HepG2 (cell line): Measurements from ENCODE around the gene SOCS1. TPM values are rescaled to one million over a fixed set of nuclear protein-coding genes. Genes with fewer than 3 reads are reported as not detected.

Source experiments
- ESRRA ChIP-seq: sonication (generic); formaldehyde crosslinking; IDR thresholded peaks from 2 replicates; pipeline ENCODE4 v1.5.1; 2020; ENCODE audit warnings: mild to moderate bottlenecking, low read depth, missing genetic modification reagents
- FOXC1 ChIP-seq: sonication (generic); formaldehyde crosslinking; IDR thresholded peaks from 2 replicates; pipeline ENCODE4 v1.8.0; 2022; ENCODE audit warnings: mild to moderate bottlenecking, missing genetic modification reagents, borderline replicate concordance
- GTF2F1 ChIP-seq: fragments of 150-350 bp; IDR thresholded peaks from 2 replicates; pipeline ENCODE4 v1.6.1; 2014; ENCODE audit warnings: low read length
- HOMEZ ChIP-seq: IDR thresholded peaks from 2 replicates; pipeline ENCODE4 v1.6.1; 2016; ENCODE audit warnings: low read depth
- MXI1 ChIP-seq: IDR thresholded peaks from 3 replicates; pipeline ENCODE4 v1.6.1; 2012; ENCODE audit warnings: low read depth, low read length, inconsistent platforms, borderline replicate concordance
- ZFP37 ChIP-seq: sonication (generic); formaldehyde crosslinking; IDR thresholded peaks from 2 replicates; pipeline ENCODE4 v1.4.0; 2020; ENCODE audit warnings: missing genetic modification reagents, borderline replicate concordance
- ZNF136 ChIP-seq: sonication (generic); formaldehyde crosslinking; IDR thresholded peaks from 2 replicates; pipeline ENCODE4 v1.8.1; 2022; ENCODE audit warnings: low read depth, mild to moderate bottlenecking, moderate library complexity, missing genetic modification reagents
- ZNF264 ChIP-seq: sonication (generic); formaldehyde crosslinking; IDR thresholded peaks from 2 replicates; pipeline ENCODE4 v1.4.0; 2020; ENCODE audit warnings: missing genetic modification reagents
- ZNF329 ChIP-seq: sonication (generic); formaldehyde crosslinking; IDR thresholded peaks from 2 replicates; pipeline ENCODE4 v1.9.0; 2021; ENCODE audit warnings: low read depth, mild to moderate bottlenecking, missing genetic modification reagents
- ZNF343 ChIP-seq: sonication (generic); formaldehyde crosslinking; IDR thresholded peaks from 2 replicates; pipeline ENCODE4 v1.4.0; 2020; ENCODE audit warnings: mild to moderate bottlenecking, missing genetic modification reagents
- ZNF672 ChIP-seq: sonication (generic); formaldehyde crosslinking; IDR thresholded peaks from 2 replicates; pipeline ENCODE4 v1.8.1; 2022; ENCODE audit warnings: missing genetic modification reagents
- ZNF709 ChIP-seq: sonication (generic); formaldehyde crosslinking; IDR thresholded peaks from 2 replicates; pipeline ENCODE4 v1.5.0; 2020; ENCODE audit warnings: mild to moderate bottlenecking, missing genetic modification reagents
- polyA plus RNA-seq, 8 experiments: library from polyadenylated mRNA; depleted of rRNA in 3 of 8; stranded (reverse) in 7 of 8; unstranded in 1 of 8; fragments of >200 nt; fragmentation: Illumina TruSeq in 4 of 8; extraction: Trizol in 4 of 8; gene quantifications; 2 replicates each; pipeline versions ENCODE4 v1.2.1 to v1.2.3, GENCODE V29; 2011 to 2016; ENCODE audit warnings: low read depth in 4 of 8, missing spikeins in 1 of 8, mixed read lengths in 1 of 8; ENCODE audit not compliant: insufficient read depth in 1 of 8
- total RNA-seq, 5 experiments: library from RNA; depleted of rRNA; stranded (reverse); fragments of >200 nt; fragmentation: Illumina TruSeq; extraction: Trizol; gene quantifications; 2 replicates each; pipeline ENCODE4 v1.2.3, GENCODE V29; 2016; ENCODE audit warnings: low read depth in 1 of 5
- TF ChIP-seq, protein P1 (sequence below): sonication (generic); formaldehyde crosslinking; IDR thresholded peaks from 2 replicates; pipeline ENCODE4 v1.5.0; 2020; ENCODE audit warnings: mild to moderate bottlenecking, missing genetic modification reagents, moderate library complexity
- TF ChIP-seq, protein P2 (sequence below), 2 experiments: sonication (generic) in 1 of 2; formaldehyde crosslinking in 1 of 2; IDR thresholded peaks; 2 replicates each; pipeline versions ENCODE4 v1.4.0 to v1.6.1; 2016 to 2020; ENCODE audit warnings: borderline replicate concordance in 1 of 2, low read depth in 1 of 2, mild to moderate bottlenecking in 1 of 2, missing genetic modification reagents in 1 of 2
- TF ChIP-seq, protein P3 (sequence below): sonication (generic); formaldehyde crosslinking; IDR thresholded peaks from 2 replicates; pipeline ENCODE4 v1.4.0; 2020; ENCODE audit warnings: missing genetic modification reagents, borderline replicate concordance

The SOCS1 gene
- total and polyA plus RNA-seq, 2 of the 13 experiments (the other 11 are each of a cell fraction or from before 2014, with no cell fraction given) = 5.3 to 6.3 TPM

GRCh38 chr16:11259655-11260595 lies 3.9 kb upstream of the SOCS1 start (continued):
- TF ChIP-seq, protein P1, sequence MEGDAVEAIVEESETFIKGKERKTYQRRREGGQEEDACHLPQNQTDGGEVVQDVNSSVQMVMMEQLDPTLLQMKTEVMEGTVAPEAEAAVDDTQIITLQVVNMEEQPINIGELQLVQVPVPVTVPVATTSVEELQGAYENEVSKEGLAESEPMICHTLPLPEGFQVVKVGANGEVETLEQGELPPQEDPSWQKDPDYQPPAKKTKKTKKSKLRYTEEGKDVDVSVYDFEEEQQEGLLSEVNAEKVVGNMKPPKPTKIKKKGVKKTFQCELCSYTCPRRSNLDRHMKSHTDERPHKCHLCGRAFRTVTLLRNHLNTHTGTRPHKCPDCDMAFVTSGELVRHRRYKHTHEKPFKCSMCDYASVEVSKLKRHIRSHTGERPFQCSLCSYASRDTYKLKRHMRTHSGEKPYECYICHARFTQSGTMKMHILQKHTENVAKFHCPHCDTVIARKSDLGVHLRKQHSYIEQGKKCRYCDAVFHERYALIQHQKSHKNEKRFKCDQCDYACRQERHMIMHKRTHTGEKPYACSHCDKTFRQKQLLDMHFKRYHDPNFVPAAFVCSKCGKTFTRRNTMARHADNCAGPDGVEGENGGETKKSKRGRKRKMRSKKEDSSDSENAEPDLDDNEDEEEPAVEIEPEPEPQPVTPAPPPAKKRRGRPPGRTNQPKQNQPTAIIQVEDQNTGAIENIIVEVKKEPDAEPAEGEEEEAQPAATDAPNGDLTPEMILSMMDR (CRISPR knock-in tag) = 0 out of 2 replicates have a peak, but pooled peaks have one; percentile 8
- 0 out of 2 replicates have a peak, but pooled peaks have one; percentile 25 for TF ChIP-seq ZNF136 (CRISPR knock-in tag)
- no peak for TF ChIP-seq ZNF264 (CRISPR knock-in tag)
- peak; percentile 25; the same call in 1 of the 2 replicates for TF ChIP-seq ZNF329 (CRISPR knock-in tag)
- peak; percentile 57; the same call in 1 of the 2 replicates for TF ChIP-seq HOMEZ
- no peak for TF ChIP-seq GTF2F1
- no peak for TF ChIP-seq ZNF343 (CRISPR knock-in tag)
- peak; percentile 85; the same call in 1 of the 2 replicates for TF ChIP-seq FOXC1 (CRISPR knock-in tag)
- peak; percentile 80 for TF ChIP-seq ESRRA (CRISPR knock-in tag)
- no peak for TF ChIP-seq ZNF672 (CRISPR knock-in tag)
- peak; percentile 78; the same call in 1 of the 2 replicates for TF ChIP-seq ZFP37 (CRISPR knock-in tag)
- no peak for TF ChIP-seq MXI1
- TF ChIP-seq, protein P2, sequence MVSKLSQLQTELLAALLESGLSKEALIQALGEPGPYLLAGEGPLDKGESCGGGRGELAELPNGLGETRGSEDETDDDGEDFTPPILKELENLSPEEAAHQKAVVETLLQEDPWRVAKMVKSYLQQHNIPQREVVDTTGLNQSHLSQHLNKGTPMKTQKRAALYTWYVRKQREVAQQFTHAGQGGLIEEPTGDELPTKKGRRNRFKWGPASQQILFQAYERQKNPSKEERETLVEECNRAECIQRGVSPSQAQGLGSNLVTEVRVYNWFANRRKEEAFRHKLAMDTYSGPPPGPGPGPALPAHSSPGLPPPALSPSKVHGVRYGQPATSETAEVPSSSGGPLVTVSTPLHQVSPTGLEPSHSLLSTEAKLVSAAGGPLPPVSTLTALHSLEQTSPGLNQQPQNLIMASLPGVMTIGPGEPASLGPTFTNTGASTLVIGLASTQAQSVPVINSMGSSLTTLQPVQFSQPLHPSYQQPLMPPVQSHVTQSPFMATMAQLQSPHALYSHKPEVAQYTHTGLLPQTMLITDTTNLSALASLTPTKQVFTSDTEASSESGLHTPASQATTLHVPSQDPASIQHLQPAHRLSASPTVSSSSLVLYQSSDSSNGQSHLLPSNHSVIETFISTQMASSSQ (IDR thresholded peaks at IDR 0.05; ENCODE audit: low read depth) = no peak
- TF ChIP-seq, protein P2 (CRISPR knock-in tag; IDR thresholded peaks at IDR 0.05; ENCODE audit: borderline replicate concordance) = no peak
- TF ChIP-seq ZNF709 (CRISPR knock-in tag) = no peak
- TF ChIP-seq, protein P3, sequence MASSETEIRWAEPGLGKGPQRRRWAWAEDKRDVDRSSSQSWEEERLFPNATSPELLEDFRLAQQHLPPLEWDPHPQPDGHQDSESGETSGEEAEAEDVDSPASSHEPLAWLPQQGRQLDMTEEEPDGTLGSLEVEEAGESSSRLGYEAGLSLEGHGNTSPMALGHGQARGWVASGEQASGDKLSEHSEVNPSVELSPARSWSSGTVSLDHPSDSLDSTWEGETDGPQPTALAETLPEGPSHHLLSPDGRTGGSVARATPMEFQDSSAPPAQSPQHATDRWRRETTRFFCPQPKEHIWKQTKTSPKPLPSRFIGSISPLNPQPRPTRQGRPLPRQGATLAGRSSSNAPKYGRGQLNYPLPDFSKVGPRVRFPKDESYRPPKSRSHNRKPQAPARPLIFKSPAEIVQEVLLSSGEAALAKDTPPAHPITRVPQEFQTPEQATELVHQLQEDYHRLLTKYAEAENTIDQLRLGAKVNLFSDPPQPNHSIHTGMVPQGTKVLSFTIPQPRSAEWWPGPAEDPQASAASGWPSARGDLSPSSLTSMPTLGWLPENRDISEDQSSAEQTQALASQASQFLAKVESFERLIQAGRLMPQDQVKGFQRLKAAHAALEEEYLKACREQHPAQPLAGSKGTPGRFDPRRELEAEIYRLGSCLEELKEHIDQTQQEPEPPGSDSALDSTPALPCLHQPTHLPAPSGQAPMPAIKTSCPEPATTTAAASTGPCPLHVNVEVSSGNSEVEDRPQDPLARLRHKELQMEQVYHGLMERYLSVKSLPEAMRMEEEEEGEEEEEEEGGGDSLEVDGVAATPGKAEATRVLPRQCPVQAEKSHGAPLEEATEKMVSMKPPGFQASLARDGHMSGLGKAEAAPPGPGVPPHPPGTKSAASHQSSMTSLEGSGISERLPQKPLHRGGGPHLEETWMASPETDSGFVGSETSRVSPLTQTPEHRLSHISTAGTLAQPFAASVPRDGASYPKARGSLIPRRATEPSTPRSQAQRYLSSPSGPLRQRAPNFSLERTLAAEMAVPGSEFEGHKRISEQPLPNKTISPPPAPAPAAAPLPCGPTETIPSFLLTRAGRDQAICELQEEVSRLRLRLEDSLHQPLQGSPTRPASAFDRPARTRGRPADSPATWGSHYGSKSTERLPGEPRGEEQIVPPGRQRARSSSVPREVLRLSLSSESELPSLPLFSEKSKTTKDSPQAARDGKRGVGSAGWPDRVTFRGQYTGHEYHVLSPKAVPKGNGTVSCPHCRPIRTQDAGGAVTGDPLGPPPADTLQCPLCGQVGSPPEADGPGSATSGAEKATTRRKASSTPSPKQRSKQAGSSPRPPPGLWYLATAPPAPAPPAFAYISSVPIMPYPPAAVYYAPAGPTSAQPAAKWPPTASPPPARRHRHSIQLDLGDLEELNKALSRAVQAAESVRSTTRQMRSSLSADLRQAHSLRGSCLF (CRISPR knock-in tag) = no peak
